GM12892 (cell line): ENCODE data around the gene TIGAR.

Source experiments
- POLR2A ChIP-seq: IDR thresholded peaks from 2 replicates; pipeline ENCODE4 v1.6.1; 2011; ENCODE audit warnings: low read depth, low read length, control low read depth
- POLR2AphosphoS5 ChIP-seq: IDR thresholded peaks from 2 replicates; pipeline ENCODE4 v1.6.1; 2011; ENCODE audit warnings: low read depth, low read length, control low read depth

GRCh38 chr12:4353785-4354208 is 32.8 kb downstream of the TIGAR start:
- TF ChIP-seq POLR2AphosphoS5 (no peak), POLR2A (no peak)
